BLaER1 treated with 17β-estradiol and CSF1 and Interleukin-3, amounts not matched to agents 10 nM and 100 nM (cell line): ENCODE data around the gene CTSW.

Experiments used
- H3K27ac ChIP-seq, 11 experiments: shearing (Covaris generic); formaldehyde crosslinking; 2 replicates each; pipeline ENCODE4 v1.8.1; 2022
- H3K27me3 ChIP-seq, 11 experiments: shearing (Covaris generic); formaldehyde crosslinking; 2 replicates each; pipeline ENCODE4 v1.8.1; 2022
- H3K36me3 ChIP-seq, 11 experiments: shearing (Covaris generic); formaldehyde crosslinking; 2 replicates each; pipeline ENCODE4 v1.8.1; 2022
- H3K4me1 ChIP-seq, 10 experiments: shearing (Covaris generic); formaldehyde crosslinking; 2 replicates each; pipeline ENCODE4 v1.8.1; 2022
- H3K4me2 ChIP-seq, 11 experiments: shearing (Covaris generic); formaldehyde crosslinking; 2 replicates each; pipeline ENCODE4 v1.8.1; 2022
- H3K4me3 ChIP-seq, 10 experiments: shearing (Covaris generic); formaldehyde crosslinking; 2 replicates each; pipeline ENCODE4 v1.8.1; 2022
- H3K9ac ChIP-seq, 11 experiments: shearing (Covaris generic); formaldehyde crosslinking; 2 replicates each; pipeline ENCODE4 v1.8.1; 2022
- H3K9me3 ChIP-seq, 11 experiments: shearing (Covaris generic); formaldehyde crosslinking; replicated peaks in 1 of 11; 2 replicates each; pipeline ENCODE4 v1.8.1; 2022
- H4K20me1 ChIP-seq, 11 experiments: shearing (Covaris generic); formaldehyde crosslinking; 2 replicates each; pipeline ENCODE4 v1.8.1; 2022
- Cebpa-rat ChIP-seq, 11 experiments: shearing (Covaris generic); IDR thresholded peaks; 2 replicates each; pipeline ENCODE4 v1.8.1; 2022

CTSW gene

GRCh38 chr11:65880027-65880426 is 390 bp downstream of the CTSW start:
- Histone ChIP-seq H3K36me3 (peaks cover 26 to 37% (median 30%) of the 10 kb centered on the region in 11 experiments), H3K4me1 (peaks cover 36 to 72% (median 56%) of the 10 kb centered on the region in 10 experiments), H3K9ac (peak overlapping the region in 7 of 11 experiments; percentile 4 to 53 (median 15); a peak in 7 of 22 replicates), H3K4me2 (peak overlapping the region; percentile 55 to 94 (median 86)), H4K20me1 (peaks cover 0 to 34% (median 15%) of the 10 kb centered on the region in 11 experiments; a peak in 15 of 22 replicates), H3K27me3 (no peaks in the 10 kb centered on the region), H3K27ac (peak overlapping the region in 5 of 11 experiments; percentile 13 to 48 (median 41); a peak in 7 of 22 replicates), H3K9me3 (no peaks in the 10 kb centered on the region), H3K4me3 (peak overlapping the region in 3 of 10 experiments; percentile 25 to 47 (median 36); a peak in 2 of 20 replicates)
- no peak for TF ChIP-seq Cebpa-rat (IDR thresholded peaks at IDR 0.05)

- H3K4me3 ChIP-seq: peak overlapping the region in 2 of 10 experiments; percentile 7 to 54; a peak in 1 of 20 replicates
- peaks cover 0 to 43% (median 22%) of the 10 kb centered on the region in 11 experiments; a peak in 15 of 22 replicates for H4K20me1 ChIP-seq
- no peak for TF ChIP-seq Cebpa-rat (IDR thresholded peaks at IDR 0.05)
- H3K4me1 ChIP-seq: peaks cover 45 to 81% (median 65%) of the 10 kb centered on the region in 10 experiments
- no peaks in the 10 kb centered on the region for H3K27me3 ChIP-seq
- H3K36me3 ChIP-seq: peaks cover 35 to 46% (median 39%) of the 10 kb centered on the region in 11 experiments
- H3K27ac ChIP-seq: peak overlapping the region in 8 of 11 experiments; percentile 2 to 58 (median 34); a peak in 13 of 22 replicates
- H3K9ac ChIP-seq: peak overlapping the region in 9 of 11 experiments; percentile 6 to 57 (median 38); a peak in 12 of 22 replicates
- H3K9me3 ChIP-seq: no peaks in the 10 kb centered on the region
- peak overlapping the region; percentile 68 to 94 (median 88) for H3K4me2 ChIP-seq
These were observed 1.3 kb downstream of the CTSW start for GRCh38 chr11:65880844-65881421.

DNA sequence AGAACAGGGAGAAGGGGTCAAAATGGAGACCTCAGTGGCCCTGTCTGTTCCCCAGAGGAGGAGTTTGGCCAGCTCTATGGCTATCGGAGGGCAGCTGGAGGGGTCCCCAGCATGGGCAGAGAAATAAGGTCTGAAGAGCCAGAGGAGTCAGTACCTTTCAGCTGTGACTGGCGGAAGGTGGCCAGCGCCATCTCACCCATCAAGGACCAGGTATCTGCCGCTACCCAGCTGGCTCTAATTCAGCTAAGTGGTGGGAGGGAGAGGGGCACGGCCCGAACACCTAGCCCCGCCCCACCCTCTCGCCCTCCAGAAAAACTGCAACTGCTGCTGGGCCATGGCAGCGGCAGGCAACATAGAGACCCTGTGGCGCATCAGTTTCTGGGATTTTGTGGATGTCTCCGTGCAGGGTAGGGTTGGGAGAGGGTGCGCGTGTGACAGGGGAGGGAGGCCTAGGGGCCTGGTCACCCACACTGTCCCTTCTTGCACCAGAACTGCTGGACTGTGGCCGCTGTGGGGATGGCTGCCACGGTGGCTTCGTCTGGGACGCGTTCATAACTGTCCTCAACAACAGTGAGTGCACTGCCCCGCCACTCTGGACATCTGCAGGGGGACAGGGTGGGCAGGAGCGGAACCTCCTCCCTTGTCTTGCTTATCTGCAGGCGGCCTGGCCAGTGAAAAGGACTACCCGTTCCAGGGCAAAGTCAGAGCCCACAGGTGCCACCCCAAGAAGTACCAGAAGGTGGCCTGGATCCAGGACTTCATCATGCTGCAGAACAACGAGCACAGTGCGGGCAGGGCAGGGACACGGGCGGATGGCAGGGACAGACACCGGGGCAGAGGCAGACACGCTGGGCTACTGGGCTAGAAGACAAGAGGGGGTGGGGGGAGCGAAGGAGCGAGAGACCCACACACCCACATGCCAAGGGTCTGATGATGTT is 2.8 kb downstream of the CTSW start:
- H4K20me1 ChIP-seq: peaks cover 0 to 56% (median 28%) of the 10 kb centered on the region in 11 experiments; a peak in 15 of 22 replicates
- H3K9ac ChIP-seq: peak overlapping the region in 7 of 11 experiments; percentile 6 to 57 (median 49); a peak in 3 of 22 replicates
- no peak overlapping the region for H3K4me3 ChIP-seq
- no peaks in the 10 kb centered on the region for H3K9me3 ChIP-seq
- H3K4me2 ChIP-seq: peak overlapping the region; percentile 68 to 94 (median 88); a peak in 20 of 22 replicates
- peak overlapping the region in 1 of 11 experiments; percentile 51; a peak in 2 of 22 replicates for H3K27ac ChIP-seq
- TF ChIP-seq Cebpa-rat (IDR thresholded peaks at IDR 0.05): no peak
- no peaks in the 10 kb centered on the region for H3K27me3 ChIP-seq
- H3K36me3 ChIP-seq: peaks cover 45 to 60% (median 50%) of the 10 kb centered on the region in 11 experiments
- peaks cover 59 to 84% (median 77%) of the 10 kb centered on the region in 10 experiments for H3K4me1 ChIP-seq

GRCh38 chr11:65883058-65883761 is 3.6 kb downstream of the CTSW start:
- TF ChIP-seq Cebpa-rat (IDR thresholded peaks at IDR 0.05): no peak
- no peaks in the 10 kb centered on the region for H3K9me3 ChIP-seq

DNA sequence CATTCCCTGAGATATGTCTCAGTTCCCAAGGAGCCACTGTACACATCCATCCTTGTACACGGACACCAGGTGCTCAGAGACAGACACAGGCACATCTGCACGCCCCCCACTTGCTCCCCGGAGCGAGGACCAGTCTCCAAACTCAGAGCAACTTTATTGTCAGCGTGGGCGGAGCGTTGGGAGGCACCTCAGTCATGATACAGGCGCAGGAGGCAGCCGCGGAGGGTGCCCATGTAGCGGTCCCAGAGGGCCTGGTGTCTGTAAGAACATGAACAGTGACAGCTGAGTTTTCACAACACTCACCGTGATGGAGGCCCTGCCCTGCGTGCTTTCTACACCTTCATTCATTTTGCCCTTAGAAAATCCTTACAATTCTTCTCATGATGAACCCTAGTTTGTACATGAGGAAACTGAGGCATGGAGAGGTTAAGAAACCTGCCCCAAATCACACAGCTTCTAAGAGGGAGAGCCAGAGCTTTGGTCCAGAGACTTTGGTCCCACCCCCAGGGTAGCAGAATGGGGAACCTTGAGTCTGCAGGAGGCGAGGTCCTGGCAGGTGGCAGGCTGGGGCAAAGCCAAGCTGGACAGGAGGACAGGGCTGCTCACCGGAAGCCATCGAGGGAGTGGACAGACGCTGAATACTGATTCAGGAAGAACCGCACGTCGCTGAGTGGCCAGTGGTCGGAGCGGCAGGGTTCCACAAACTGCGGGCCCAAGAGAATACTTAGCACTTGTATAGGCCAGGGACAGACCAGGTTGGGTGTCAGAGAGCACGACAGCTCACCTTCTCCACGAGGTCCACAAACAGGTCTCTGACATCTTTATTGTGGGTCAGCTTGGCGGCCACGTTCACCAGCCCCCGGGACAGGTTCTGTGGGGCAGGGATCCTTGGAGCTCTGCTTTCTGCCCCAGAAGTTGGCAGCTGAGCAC is 4.4 kb downstream of the CTSW start:
- Histone ChIP-seq H3K4me2 (peak overlapping the region in 9 of 11 experiments; percentile 23 to 98 (median 79); a peak in 15 of 22 replicates), H3K9me3 (no peaks in the 10 kb centered on the region), H3K9ac (peak overlapping the region in 6 of 11 experiments; percentile 1 to 43 (median 22); a peak in 3 of 22 replicates), H4K20me1 (peaks cover 0 to 58% (median 28%) of the 10 kb centered on the region in 11 experiments; a peak in 16 of 22 replicates), H3K36me3 (peaks cover 45 to 60% (median 50%) of the 10 kb centered on the region in 11 experiments), H3K27me3 (no peaks in the 10 kb centered on the region), H3K27ac (0 out of 22 replicates have a peak overlapping the region, but pooled peaks of 1 of the 11 experiments have one; percentile 4), H3K4me1 (peaks cover 68 to 83% (median 78%) of the 10 kb centered on the region in 10 experiments), H3K4me3 (no peak overlapping the region)
- TF ChIP-seq Cebpa-rat (IDR thresholded peaks at IDR 0.05): no peak

More at GRCh38 chr11:65883058-65883761, 3.6 kb downstream of the CTSW start:
- Histone ChIP-seq H3K27me3 (no peaks in the 10 kb centered on the region), H3K9ac (0 out of 22 replicates have a peak overlapping the region, but pooled peaks of 1 of the 11 experiments have one; percentile 1), H3K4me2 (no peak overlapping the region), H3K4me3 (no peak overlapping the region), H4K20me1 (peaks cover 0 to 58% (median 28%) of the 10 kb centered on the region in 11 experiments; a peak in 16 of 22 replicates), H3K4me1 (peaks cover 64 to 86% (median 81%) of the 10 kb centered on the region in 10 experiments), H3K27ac (no peak overlapping the region), H3K36me3 (peaks cover 45 to 60% (median 50%) of the 10 kb centered on the region in 11 experiments)

GRCh38 chr11:65884716-65885092 is 5.1 kb downstream of the CTSW start:
- no peaks in the 10 kb centered on the region for H3K27me3 ChIP-seq

GRCh38 chr11:65885231-65885630 is 5.6 kb downstream of the CTSW start:
- peaks cover 0 to 58% (median 28%) of the 10 kb centered on the region in 11 experiments; a peak in 16 of 22 replicates for H4K20me1 ChIP-seq
- no peak overlapping the region for H3K4me3 ChIP-seq
- H3K4me2 ChIP-seq: peak overlapping the region; percentile 60 to 98 (median 95)
- no peak overlapping the region; a peak in 1 of 22 replicates for H3K27ac ChIP-seq
- peaks cover 72 to 83% (median 81%) of the 10 kb centered on the region in 10 experiments for H3K4me1 ChIP-seq
- H3K9me3 ChIP-seq: no peaks in the 10 kb centered on the region
- peaks cover 45 to 60% (median 50%) of the 10 kb centered on the region in 11 experiments for H3K36me3 ChIP-seq
- no peak for TF ChIP-seq Cebpa-rat (IDR thresholded peaks at IDR 0.05)
- no peaks in the 10 kb centered on the region for H3K27me3 ChIP-seq
- H3K9ac ChIP-seq: peak overlapping the region in 9 of 11 experiments; percentile 12 to 97 (median 35); a peak in 14 of 22 replicates

More at GRCh38 chr11:65884716-65885092, 5.1 kb downstream of the CTSW start:
- peak overlapping the region; percentile 60 to 98 (median 95) for H3K4me2 ChIP-seq
- peaks cover 72 to 83% (median 81%) of the 10 kb centered on the region in 10 experiments for H3K4me1 ChIP-seq
- no peak overlapping the region; a peak in 1 of 22 replicates for H3K27ac ChIP-seq
- no peaks in the 10 kb centered on the region for H3K9me3 ChIP-seq
- H4K20me1 ChIP-seq: peaks cover 0 to 58% (median 28%) of the 10 kb centered on the region in 11 experiments; a peak in 16 of 22 replicates
- H3K4me3 ChIP-seq: no peak overlapping the region; a peak in 1 of 20 replicates
- peak overlapping the region in 8 of 11 experiments; percentile 12 to 97 (median 34); a peak in 11 of 22 replicates for H3K9ac ChIP-seq
- TF ChIP-seq Cebpa-rat (IDR thresholded peaks at IDR 0.05): no peak
- peaks cover 45 to 60% (median 50%) of the 10 kb centered on the region in 11 experiments for H3K36me3 ChIP-seq
